ENCODE measurements around the gene SLC6A2.
"Not testable (repeated sequence)": the region's sequence is repeated elsewhere in the genome, so short reads cannot be mapped to it uniquely, and the experiment has no call there.

SLC6A2 gene

GRCh38 chr16:55655897-55656681 lies at the start of gene SLC6A2:
Gene SLC6A2, plus strand, starts transcription at chr16:55655988. Its CDS starts 707 bp downstream, at chr16:55656695.
- no peak for DNase-seq (ENCODE audit: low read depth)

- DNase-seq (ENCODE audit: low read depth): no peak
Measured at GRCh38 chr16:55613613-55614335, 42.0 kb upstream of the SLC6A2 start.

- DNase-seq (ENCODE audit: low read depth): no peak
Measured at GRCh38 chr16:55615071-55615470, 40.7 kb upstream of the SLC6A2 start.

GRCh38 chr16:55615670-55616069 lies 40.1 kb upstream of the SLC6A2 start:
- DNase-seq (ENCODE audit: low read depth): not testable (repeated sequence)

- no peak for DNase-seq (ENCODE audit: low read depth)
Measured at GRCh38 chr16:55621771-55622170, 34.0 kb upstream of the SLC6A2 start.

- DNase-seq (ENCODE audit: low read depth): no peak
Measured at GRCh38 chr16:55622272-55622671, 33.5 kb upstream of the SLC6A2 start.

GRCh38 chr16:55622930-55623561 lies 32.7 kb upstream of the SLC6A2 start:
- DNase-seq (ENCODE audit: low read depth): no peak

GRCh38 chr16:55623640-55624039 lies 32.1 kb upstream of the SLC6A2 start:
- no peak for DNase-seq (ENCODE audit: low read depth)

- no peak for DNase-seq (ENCODE audit: low read depth)
Measured at GRCh38 chr16:55624696-55625095, 31.1 kb upstream of the SLC6A2 start.

GRCh38 chr16:55625843-55626242 lies 29.9 kb upstream of the SLC6A2 start:
- DNase-seq (ENCODE audit: low read depth): no peak

- DNase-seq (ENCODE audit: low read depth): no peak
Measured at GRCh38 chr16:55628306-55628968, 27.4 kb upstream of the SLC6A2 start.

GRCh38 chr16:55630774-55631173 lies 25.0 kb upstream of the SLC6A2 start:
- DNase-seq (ENCODE audit: low read depth): no peak

- DNase-seq (ENCODE audit: low read depth): no peak
Measured at GRCh38 chr16:55632259-55632658, 23.5 kb upstream of the SLC6A2 start.

GRCh38 chr16:55634193-55634592 lies 21.6 kb upstream of the SLC6A2 start:
- no peak for DNase-seq (ENCODE audit: low read depth)

- DNase-seq (ENCODE audit: low read depth): no peak
Measured at GRCh38 chr16:55638256-55638655, 17.5 kb upstream of the SLC6A2 start.

GRCh38 chr16:55640701-55641327 lies 15.0 kb upstream of the SLC6A2 start:
- no peak for DNase-seq (ENCODE audit: low read depth)

- no peak for DNase-seq (ENCODE audit: low read depth)
Measured at GRCh38 chr16:55641430-55642056, 14.2 kb upstream of the SLC6A2 start.

GRCh38 chr16:55642611-55643010 lies 13.2 kb upstream of the SLC6A2 start:
- DNase-seq (ENCODE audit: low read depth): no peak

GRCh38 chr16:55643161-55643970 lies 12.4 kb upstream of the SLC6A2 start:
- no peak for DNase-seq (ENCODE audit: low read depth)

- no peak for DNase-seq (ENCODE audit: low read depth)
Measured at GRCh38 chr16:55645986-55646385, 9.8 kb upstream of the SLC6A2 start.

- DNase-seq (ENCODE audit: low read depth): no peak
Measured at GRCh38 chr16:55647343-55647742, 8.4 kb upstream of the SLC6A2 start.
